ENCODE measurements around the gene IGSF21.

- TF ChIP-seq CTCF (optimal IDR thresholded peaks at IDR 0.05 in 1 of 3, IDR thresholded peaks at IDR 0.05 in 1 of 3, conservative IDR thresholded peaks at IDR 0.05 in 1 of 3; ENCODE audit: extremely low read depth in 1 of 3, insufficient read depth in 2 of 3, low read length in 3 of 3), result no peak
- no peak for TF ChIP-seq EZH2 (IDR thresholded peaks at IDR 0.05; ENCODE audit: low read length)
Observed at GRCh38 chr1:18283601-18284385, 176.2 kb downstream of the IGSF21 start.

Measured in keratinocyte (primary cell).